RPMI7951 (cell line): Measurements from ENCODE around the gene CHN1. TPM values are rescaled to one million over a fixed set of nuclear protein-coding genes. Genes with fewer than 3 reads are reported as not detected.

Source experiments
- DNase-seq: peaks from one replicate; pipeline ENCODE4 v3.0.0-alpha.2; 2012; ENCODE audit warnings: low read depth
- total RNA-seq: library from RNA; depleted of rRNA; stranded (reverse); fragments of >200 nt; shearing (Covaris generic); gene quantifications from 2 replicates; pipeline ENCODE4 v1.2.3, GENCODE V29; 2014

CHN1 gene
- total RNA-seq, 1 experiment from 2014 or later = 163 TPM

GRCh38 chr2:174787487-174788205 is 217.5 kb downstream of the CHN1 start:
- DNase-seq = peak; percentile 100

GRCh38 chr2:174786066-174786725 is 219.0 kb downstream of the CHN1 start:
- peak; percentile 63 for DNase-seq

DNA sequence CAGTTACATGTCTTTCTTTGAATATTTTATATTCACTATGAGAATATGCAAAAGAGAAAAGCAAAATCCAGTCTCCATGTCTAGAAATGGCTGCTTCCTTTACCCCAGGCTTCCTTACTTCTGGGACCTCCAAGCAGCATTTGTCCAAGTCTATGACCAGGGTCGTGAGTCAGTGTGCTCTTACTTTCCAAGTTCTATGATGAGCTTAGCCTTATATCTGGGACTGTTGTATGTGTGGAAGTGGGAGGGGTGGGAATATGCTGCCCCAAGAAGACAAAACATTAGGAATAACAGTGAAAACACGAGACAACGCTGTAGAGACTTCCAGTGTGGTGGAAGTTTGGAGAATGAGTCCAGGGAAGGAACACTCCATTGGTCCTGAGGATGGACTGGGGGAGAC is 219.7 kb downstream of the CHN1 start:
- DNase-seq = no peak

- no peak for DNase-seq
These were observed 220.3 kb downstream of the CHN1 start for GRCh38 chr2:174784909-174785308.

DNA sequence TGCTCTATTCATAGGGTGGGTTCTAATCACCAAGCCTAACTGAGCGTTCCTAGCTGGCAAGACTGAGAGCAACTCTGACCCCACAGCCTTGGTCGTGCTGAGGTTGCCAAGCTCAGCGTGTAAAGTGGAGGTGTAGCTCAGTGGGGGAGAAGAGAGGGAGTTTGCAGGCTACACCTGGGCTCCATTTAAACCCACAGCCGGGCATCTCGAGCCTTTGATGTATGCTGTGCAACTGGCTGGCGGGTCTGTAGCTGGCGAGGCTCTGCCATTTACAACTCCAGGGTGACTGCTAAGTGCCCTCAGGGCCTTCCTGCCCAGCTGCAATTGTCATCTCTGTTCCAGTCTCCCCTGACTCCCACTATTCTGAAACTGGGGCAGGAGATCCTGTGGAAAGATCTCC is 220.9 kb downstream of the CHN1 start:
- peak; percentile 86 for DNase-seq

DNA sequence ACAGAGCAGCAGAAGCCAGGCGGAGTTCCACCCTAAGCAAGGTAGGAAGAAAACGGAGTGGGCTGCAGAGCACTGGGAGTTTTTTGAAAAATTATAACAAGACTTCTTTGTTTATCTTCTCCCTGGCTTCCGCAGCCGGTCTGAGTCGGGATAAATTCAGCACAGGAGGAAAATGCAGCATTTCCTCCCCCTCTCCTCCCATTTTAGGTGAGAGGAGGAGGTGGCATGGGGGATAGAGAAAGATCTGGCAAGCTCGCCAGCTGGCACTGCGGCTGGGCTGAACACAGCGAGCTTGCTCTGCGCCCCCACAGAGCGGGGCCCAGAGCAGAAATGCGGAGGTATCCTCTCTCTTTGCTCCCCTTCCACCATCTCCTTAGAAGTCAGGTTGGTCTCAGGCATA is 223.2 kb downstream of the CHN1 start:
- no peak for DNase-seq

GRCh38 chr2:174781298-174781697 is 223.9 kb downstream of the CHN1 start:
- DNase-seq = no peak

DNA sequence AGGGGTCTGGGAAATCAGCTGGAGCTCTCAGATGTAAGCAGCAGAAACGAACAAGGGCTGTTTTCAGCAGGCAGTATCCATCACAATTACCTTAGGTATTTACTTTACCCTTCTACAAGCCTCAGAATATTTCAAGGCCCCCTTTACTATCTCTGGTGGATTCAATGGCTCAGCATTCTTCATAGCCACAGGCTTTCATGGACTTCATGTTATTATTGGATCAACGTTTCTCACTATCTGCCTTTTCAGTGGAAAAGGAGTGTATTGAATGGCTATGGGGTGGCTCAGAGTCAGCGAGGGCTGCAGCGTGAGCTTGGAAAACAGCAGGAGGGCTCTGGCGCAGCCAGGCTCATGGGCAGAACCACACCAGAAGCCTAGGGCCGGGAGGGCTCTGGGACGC is 224.3 kb downstream of the CHN1 start:
- no peak for DNase-seq

- no peak for DNase-seq
These were observed 224.9 kb downstream of the CHN1 start for GRCh38 chr2:174780191-174780840.

DNA sequence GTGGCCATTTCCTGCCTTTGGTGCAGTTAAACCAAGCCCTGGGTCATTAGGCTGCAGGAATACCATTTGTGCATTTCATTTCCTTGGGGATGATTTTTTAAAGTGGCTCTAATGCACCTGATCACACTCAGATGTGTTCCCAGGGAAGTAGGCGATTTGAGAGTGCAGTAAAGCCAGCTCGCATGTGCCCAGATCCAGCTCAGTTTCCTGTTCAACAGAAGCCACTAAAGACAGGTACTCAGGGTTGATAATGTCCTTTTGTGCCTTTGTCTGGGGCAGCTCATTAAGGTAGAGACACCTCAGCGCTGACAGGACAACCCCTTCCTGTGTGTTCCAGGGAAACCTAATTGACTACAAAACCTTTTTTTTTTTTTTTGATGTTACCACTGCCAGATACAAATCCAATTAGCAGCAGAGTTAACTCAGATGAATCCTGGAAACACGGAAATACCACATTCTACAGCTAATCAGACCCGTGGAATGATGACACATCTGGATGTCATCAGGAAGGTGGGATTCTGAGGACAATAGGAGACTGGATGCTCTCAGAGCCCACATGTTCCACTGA is 225.7 kb downstream of the CHN1 start:
- DNase-seq = peak; percentile 83

DNA sequence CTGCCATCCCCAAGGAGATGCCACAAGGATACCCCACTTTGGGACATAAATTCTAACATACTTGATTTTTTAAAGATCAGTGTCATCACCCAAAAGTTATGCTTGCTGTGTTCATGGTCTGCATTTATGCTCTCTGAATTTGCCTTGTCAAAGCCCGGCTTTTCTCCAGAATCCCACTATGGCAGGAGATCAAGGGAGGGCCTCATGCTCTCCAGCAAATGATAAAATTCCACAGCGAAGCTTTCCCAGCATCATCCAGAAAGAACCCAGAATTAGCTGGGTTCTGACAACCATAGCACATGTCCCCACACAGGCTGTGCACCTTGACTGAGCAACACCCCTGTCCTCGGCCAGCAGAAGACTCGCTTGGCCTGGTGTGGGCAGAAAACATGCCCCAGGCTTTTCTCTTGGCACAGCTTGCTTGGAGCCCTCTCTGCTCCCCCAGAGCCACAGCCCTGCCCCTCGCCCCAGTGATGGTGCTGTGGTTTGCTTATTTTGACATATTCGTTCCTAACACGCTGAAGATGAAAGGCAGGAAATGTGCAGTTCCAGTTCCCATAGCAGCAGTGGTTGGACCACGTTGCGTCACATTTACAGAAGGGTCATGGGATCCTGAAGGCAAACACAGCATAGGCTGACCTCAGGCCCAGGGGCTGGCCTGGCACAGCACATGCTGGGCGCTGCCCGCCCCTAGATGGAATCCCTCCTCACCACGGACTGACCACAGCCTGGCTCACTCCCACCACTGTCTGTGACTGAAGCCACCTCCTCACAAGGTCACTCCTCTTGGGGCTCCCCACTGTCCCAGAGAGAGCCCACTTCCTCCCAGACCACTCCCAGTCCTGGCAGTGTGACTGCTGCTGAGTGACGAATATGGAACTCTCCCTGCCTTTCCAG is 226.8 kb downstream of the CHN1 start:
- peak; percentile 100 for DNase-seq

GRCh38 chr2:174777347-174778084 is 227.7 kb downstream of the CHN1 start:
- DNase-seq = peak; percentile 40

DNA sequence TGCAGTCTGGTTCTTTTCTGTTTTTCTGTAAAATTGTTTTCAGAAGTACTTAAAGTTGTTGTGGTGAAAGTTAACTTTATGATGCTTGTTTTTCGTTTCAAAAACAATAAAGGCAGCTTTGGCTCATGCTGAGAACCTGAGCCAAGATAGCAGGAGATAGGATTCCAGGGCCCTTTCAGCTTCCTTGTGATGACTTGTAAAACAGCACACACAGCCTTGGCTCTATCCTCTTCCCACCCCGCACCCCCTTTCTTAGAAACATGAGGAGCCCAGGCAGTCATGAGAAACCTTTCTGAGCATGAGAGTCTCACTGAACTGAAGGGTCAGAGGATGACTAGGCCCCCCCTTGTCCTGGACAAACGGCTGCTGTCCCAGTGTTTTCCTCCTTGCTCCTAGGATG is 228.5 kb downstream of the CHN1 start:
- no peak for DNase-seq

- no peak for DNase-seq
These were observed 229.0 kb downstream of the CHN1 start for GRCh38 chr2:174776223-174776622.

DNA sequence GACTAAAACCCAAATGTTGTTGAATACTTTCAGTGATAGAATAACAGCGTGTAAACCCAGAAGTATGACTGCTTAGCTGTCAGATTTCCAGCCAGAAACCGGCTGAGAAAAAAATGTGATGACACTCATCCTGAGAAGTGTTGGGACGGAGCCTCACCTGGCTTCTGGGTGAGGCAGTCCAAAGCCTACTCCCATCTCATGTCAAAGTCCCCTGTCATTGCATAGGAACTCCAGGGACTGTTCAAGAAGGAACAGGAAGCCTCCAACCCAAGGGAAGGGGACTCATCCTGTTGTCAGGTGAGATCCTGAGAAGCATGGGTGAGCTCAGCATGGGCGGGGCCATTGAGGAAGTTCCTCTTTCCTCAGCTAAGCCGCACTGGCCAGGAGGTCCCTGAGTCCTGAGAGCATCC is 229.6 kb downstream of the CHN1 start:
- no peak for DNase-seq

GRCh38 chr2:174774886-174775285 is 230.3 kb downstream of the CHN1 start:
- no peak for DNase-seq

GRCh38 chr2:174773215-174773614 is 232.0 kb downstream of the CHN1 start:
- no peak for DNase-seq

GRCh38 chr2:174772472-174772801 is 232.7 kb downstream of the CHN1 start:
- peak; percentile 83 for DNase-seq

DNA sequence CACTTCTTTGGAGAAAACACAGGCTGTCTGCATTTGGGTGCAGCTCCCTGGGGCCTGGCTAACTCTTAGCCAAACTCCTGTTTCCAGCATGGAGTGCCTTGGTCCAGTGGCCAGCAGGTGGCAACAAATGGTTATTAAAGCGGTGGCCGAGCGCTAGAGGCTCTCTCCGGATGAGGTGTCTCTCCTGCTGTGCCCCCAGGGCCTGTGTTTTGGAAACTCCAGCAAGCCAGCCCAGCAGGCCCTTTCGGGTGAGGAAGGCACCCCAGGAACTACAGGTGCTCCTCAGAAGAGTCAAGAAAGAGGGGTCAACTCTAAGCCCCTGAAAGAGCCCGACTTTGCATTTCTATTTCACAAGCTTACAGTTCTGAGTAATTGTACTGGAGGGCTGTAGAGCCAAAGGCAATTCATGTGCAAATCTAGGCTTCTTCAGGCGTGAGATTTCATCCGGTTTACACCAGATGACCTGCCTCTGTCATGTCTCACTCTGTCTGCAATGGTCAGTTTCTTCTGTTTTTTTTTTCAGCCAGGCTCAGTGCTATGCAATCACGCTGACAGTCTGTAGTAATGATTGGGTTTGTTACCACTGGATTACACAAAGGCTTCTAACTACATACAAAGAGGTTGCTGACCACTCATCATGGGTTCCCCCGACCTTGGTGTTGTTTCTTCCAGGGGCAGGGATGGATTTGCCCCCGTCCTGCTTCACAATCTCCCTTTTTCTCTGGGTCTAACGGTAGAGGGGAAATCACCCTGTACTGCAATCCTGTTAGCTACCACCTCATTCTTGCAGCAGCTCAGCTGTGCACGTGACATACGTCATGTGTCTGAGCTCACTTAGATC is 233.3 kb downstream of the CHN1 start:
- peak; percentile 90 for DNase-seq

DNA sequence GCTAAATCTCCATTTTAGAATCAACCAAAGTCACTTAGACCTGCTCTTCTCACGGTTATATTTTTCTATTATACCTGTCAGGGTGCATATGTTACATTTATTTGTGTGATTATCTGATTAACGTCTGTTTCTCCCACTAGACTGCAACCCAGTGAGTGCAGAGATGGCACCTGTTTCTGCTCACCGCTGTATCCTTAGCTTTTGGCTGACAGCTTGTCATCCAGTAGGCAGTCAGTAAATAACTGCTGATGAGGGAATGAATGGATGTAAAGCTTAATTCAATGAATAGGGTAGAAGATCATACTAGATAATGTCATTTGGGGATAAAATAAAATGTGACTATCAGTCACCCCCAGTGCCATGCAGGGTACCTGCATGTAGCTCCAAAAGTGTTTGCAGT is 234.0 kb downstream of the CHN1 start:
- no peak for DNase-seq
